ENCODE data around the gene THAP9.

DNA sequence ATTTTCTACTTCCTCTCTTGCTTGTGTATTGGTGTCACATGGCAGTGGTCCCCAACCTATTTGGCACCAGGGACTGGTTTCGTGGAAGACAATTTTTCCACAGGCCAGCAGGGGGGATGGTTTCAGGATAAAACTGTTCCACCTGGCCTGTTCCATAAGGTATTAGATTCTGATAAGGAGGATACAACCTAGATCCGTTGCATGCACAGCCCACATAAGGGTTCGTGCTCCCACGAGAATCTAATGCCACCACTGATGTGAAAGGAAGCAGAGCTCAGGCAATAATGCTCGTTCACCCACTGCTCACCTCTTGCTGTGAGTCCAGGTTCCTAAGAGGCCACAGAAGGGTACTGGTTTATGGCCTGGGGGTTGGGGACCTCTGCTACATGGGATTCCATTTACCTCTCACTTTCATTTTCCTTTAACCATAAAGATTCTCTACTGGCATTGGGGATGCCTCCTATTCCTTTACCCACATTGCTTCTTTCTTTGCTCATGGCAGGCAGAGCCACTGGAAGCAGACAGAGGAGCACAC is 47.7 kb upstream of the THAP9 start:
- TF ChIP-seq EZH2phosphoT487 (IDR thresholded peaks at IDR 0.05; ENCODE audit: borderline replicate concordance, low read length) = no peak
- TF ChIP-seq, protein P1, sequence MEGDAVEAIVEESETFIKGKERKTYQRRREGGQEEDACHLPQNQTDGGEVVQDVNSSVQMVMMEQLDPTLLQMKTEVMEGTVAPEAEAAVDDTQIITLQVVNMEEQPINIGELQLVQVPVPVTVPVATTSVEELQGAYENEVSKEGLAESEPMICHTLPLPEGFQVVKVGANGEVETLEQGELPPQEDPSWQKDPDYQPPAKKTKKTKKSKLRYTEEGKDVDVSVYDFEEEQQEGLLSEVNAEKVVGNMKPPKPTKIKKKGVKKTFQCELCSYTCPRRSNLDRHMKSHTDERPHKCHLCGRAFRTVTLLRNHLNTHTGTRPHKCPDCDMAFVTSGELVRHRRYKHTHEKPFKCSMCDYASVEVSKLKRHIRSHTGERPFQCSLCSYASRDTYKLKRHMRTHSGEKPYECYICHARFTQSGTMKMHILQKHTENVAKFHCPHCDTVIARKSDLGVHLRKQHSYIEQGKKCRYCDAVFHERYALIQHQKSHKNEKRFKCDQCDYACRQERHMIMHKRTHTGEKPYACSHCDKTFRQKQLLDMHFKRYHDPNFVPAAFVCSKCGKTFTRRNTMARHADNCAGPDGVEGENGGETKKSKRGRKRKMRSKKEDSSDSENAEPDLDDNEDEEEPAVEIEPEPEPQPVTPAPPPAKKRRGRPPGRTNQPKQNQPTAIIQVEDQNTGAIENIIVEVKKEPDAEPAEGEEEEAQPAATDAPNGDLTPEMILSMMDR (IDR thresholded peaks at IDR 0.05; ENCODE audit: low read depth, low read length, poor library complexity, severe bottlenecking) = no peak
